CD4-positive, alpha-beta T cell (primary cell): ENCODE data around the gene ARHGAP6. TPM values are rescaled to one million over a fixed set of nuclear protein-coding genes. Genes with fewer than 3 reads are reported as not detected.

Experiments
- ATAC-seq: fragments of 200-7000 bp; cut with Tn5 transposase; one replicate; pipeline ENCODE4 v1.10.0; 2022; ENCODE audit warnings: mild to moderate bottlenecking; ENCODE audit not compliant: poor library complexity
- CTCF ChIA-PET: fragments of 350-600 bp; sonication (Branson Sonifier 250); formaldehyde crosslinking; loops from one replicate; lab custom pipeline; 2021; ENCODE audit warnings: antibody characterized with exemption, inconsistent platforms; lab: Charles Lee
- POLR2A ChIA-PET: fragments of 350-600 bp; sonication (Branson Sonifier 250); formaldehyde crosslinking; loops from one replicate; lab custom pipeline; 2021; ENCODE audit warnings: antibody characterized with exemption, inconsistent platforms; lab: Charles Lee
- DNase-seq, 14 experiments: peaks; one replicate each; pipeline ENCODE4 v3.0.0-alpha.2; 2013 to 2020; ENCODE audit warnings: mixed read lengths in 2 of 14
- H3K27ac ChIP-seq, 2 donors: one replicate each; pipeline versions ENCODE4 v1.5.1 to v1.7.0; 2013; ENCODE audit warnings: low read length in 2 of 2, low read depth in 1 of 2, mild to moderate bottlenecking in 1 of 2
- H3K27me3 ChIP-seq, 2 experiments: 1 replicate in 1 of 2; 2 replicates in 1 of 2; pipeline versions ENCODE4 v1.6.1 to v1.7.0; 2013; ENCODE audit warnings: low read length in 2 of 2, control low read depth in 1 of 2, mild to moderate bottlenecking in 1 of 2, moderate library complexity in 1 of 2; ENCODE audit not compliant: insufficient read depth in 2 of 2, control insufficient read depth in 1 of 2
- H3K36me3 ChIP-seq: one replicate; pipeline ENCODE4 v1.6.1; 2013; ENCODE audit warnings: low read length, control low read depth; ENCODE audit not compliant: insufficient read depth
- H3K4me1 ChIP-seq: one replicate; pipeline ENCODE4 v1.6.1; 2013; ENCODE audit warnings: low read length, control low read depth; ENCODE audit not compliant: insufficient read depth
- H3K4me3 ChIP-seq: one replicate; pipeline ENCODE4 v1.5.1; 2013; ENCODE audit warnings: mild to moderate bottlenecking, low read length, moderate library complexity
- H3K9me3 ChIP-seq, 2 experiments: 1 replicate in 1 of 2; 2 replicates in 1 of 2; pipeline versions ENCODE4 v1.6.1 to v1.7.0; 2013; ENCODE audit warnings: low read length in 2 of 2, mild to moderate bottlenecking in 2 of 2, control low read depth in 1 of 2, moderate library complexity in 1 of 2; ENCODE audit not compliant: control insufficient read depth in 1 of 2, insufficient read depth in 1 of 2
- H3K27ac Mint-ChIP-seq: one replicate; pipeline ENCODE4 v1.8.0; 2020; ENCODE audit warnings: mixed read lengths
- H3K27me3 Mint-ChIP-seq: one replicate; pipeline ENCODE4 v1.8.0; 2021; ENCODE audit warnings: mixed read lengths
- H3K36me3 Mint-ChIP-seq: one replicate; pipeline ENCODE4 v1.8.0; 2021; ENCODE audit warnings: low read depth, mixed read lengths
- H3K4me1 Mint-ChIP-seq: one replicate; pipeline ENCODE4 v1.8.0; 2021; ENCODE audit warnings: low read depth, mixed read lengths
- H3K4me3 Mint-ChIP-seq: one replicate; pipeline ENCODE4 v1.8.0; 2020; ENCODE audit warnings: mild to moderate bottlenecking, mixed read lengths
- H3K9me3 Mint-ChIP-seq: one replicate; pipeline ENCODE4 v1.8.0; 2020; ENCODE audit warnings: mixed read lengths
- CTCF ChIP-seq: fragments of 200-600 bp; IDR thresholded peaks from one replicate; pipeline ENCODE4 v1.8.0; 2022; ENCODE audit warnings: antibody characterized with exemption, mild to moderate bottlenecking
- intact Hi-C, 2 experiments: fragments of 100-400 bp; cut with DNase I in 1 of 2; cut with micrococcal nuclease in 1 of 2; formaldehyde crosslinking; loops; one replicate each; pipeline versions ENCODE4 v1.15.1 to v1.9.0; 2023 to 2025; cut with DNase I, micrococcal nuclease
- total RNA-seq, 174 experiments: library from RNA in 2 of 174; stranded (reverse) in 2 of 174; gene quantifications; one replicate each; pipeline ENCODE4 v1.2.3 and lab custom pipeline; 2021 to 2026

Gene ARHGAP6
- total RNA-seq, 2 experiments from 2014 or later, result not detected

GRCh38 chrX:11346121-11346682, 319.5 kb downstream of the ARHGAP6 start:
- Histone ChIP-seq H3K27ac (no peak overlapping the region), H3K4me1 (no peaks in the 10 kb centered on the region), H3K9me3 (no peaks in the 10 kb centered on the region), H3K36me3 (no peaks in the 10 kb centered on the region), H3K27me3 (no peaks in the 10 kb centered on the region), H3K4me3 (no peak overlapping the region)
- intact Hi-C loops, result no loop called here
- DNase-seq (no peak), ATAC-seq (no peak)
- H3K4me3 Mint-ChIP-seq, result no peak overlapping the region
- TF ChIP-seq CTCF, result no peak
- ChIA-PET CTCF (no interaction called here), POLR2A (interaction anchor here (0.5 kb wide), 1 partner anchor 1367 kb away, joined by 3 read pairs; no protein-coding TSS in a partner anchor)
- H3K4me1 Mint-ChIP-seq, result no peaks in the 10 kb centered on the region
- no peaks in the 10 kb centered on the region for H3K9me3 Mint-ChIP-seq
- H3K36me3 Mint-ChIP-seq, result no peaks in the 10 kb centered on the region
- H3K27me3 Mint-ChIP-seq, result no peaks in the 10 kb centered on the region
- no peak overlapping the region for H3K27ac Mint-ChIP-seq

GRCh38 chrX:11342673-11343072, 323.0 kb downstream of the ARHGAP6 start:
- Histone ChIP-seq H3K9me3 (no peaks in the 10 kb centered on the region), H3K4me1 (no peaks in the 10 kb centered on the region), H3K27me3 (no peaks in the 10 kb centered on the region), H3K36me3 (no peaks in the 10 kb centered on the region), H3K27ac (no peak overlapping the region), H3K4me3 (no peak overlapping the region)
- Mint-ChIP-seq H3K27ac (no peak overlapping the region), H3K27me3 (peaks cover 13% of the 10 kb centered on the region), H3K4me1 (no peaks in the 10 kb centered on the region), H3K4me3 (no peak overlapping the region), H3K9me3 (no peaks in the 10 kb centered on the region), H3K36me3 (no peaks in the 10 kb centered on the region)
- DNase-seq (no peak), ATAC-seq (no peak)
- intact Hi-C loops, result no loop called here
- ChIA-PET CTCF (no interaction called here), POLR2A (no interaction called here)
- TF ChIP-seq CTCF, result no peak

DNA sequence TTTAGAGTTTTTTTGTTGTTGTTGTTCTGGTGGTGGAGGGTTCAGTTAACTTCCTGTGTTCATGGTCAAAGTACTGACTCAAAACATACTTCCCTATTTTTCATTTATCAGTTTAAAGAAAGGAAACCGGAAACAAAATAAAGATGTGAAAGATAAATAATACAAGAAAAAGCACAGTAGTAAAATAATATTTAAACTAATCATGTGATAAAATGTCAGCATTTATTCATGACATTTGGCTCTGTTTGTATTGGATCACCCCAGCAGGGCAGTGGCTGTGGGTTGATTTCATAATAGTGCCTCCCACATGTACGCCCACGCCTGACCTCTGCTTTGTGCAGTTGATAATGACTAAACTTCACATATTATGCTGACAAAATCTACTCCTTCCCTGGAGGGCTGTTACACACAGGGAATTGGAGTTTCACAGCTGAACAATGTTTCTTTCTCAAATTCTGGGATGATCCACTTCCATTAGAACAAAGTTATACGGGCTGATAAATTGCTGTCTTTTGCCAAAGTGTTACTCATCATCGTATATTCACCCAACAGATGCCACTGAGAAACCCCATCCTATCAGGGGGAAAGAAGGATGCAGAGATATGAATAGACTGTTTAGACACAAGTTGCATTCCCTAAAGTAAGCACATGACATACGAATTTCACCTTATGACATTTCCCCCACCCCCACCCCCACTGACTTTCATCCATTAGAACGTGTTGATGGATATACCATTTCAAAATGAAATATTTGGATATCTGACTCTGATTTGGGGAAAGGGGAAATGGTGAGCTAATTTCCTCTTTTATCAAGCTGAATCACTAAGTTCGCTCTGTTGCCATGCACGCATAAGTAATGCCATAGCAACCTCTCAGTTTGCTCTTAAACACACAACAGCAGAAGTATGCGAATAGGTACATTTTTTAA, 324.2 kb downstream of the ARHGAP6 start:
- Mint-ChIP-seq H3K36me3 (no peaks in the 10 kb centered on the region), H3K4me1 (no peaks in the 10 kb centered on the region), H3K27me3 (peaks cover 13% of the 10 kb centered on the region), H3K9me3 (no peaks in the 10 kb centered on the region), H3K27ac (no peak overlapping the region), H3K4me3 (no peak overlapping the region)
- DNase-seq (peak in 3 of 14 experiments; percentile 10 to 57 (median 31)), ATAC-seq (no peak)
- no peaks in the 10 kb centered on the region for H3K9me3 ChIP-seq
- no peaks in the 10 kb centered on the region for H3K36me3 ChIP-seq
- intact Hi-C loops, result no loop called here
- H3K27ac ChIP-seq, result no peak overlapping the region
- H3K4me3 ChIP-seq, result no peak overlapping the region
- H3K27me3 ChIP-seq, result no peaks in the 10 kb centered on the region
- no peaks in the 10 kb centered on the region for H3K4me1 ChIP-seq
- ChIA-PET CTCF (no interaction called here), POLR2A (no interaction called here)
- TF ChIP-seq CTCF, result no peak
